COR-L47 (cell line): ENCODE measurements around the gene KRT77.
A peak's percentile ranks its signal among the peaks of the same experiment; 100 is the strongest.
"Not testable (repeated sequence)": the region's sequence is repeated elsewhere in the genome, so short reads cannot be mapped to it uniquely, and the experiment has no call there.

Experiments used
- DNase-seq: peaks from one replicate; lab custom pipeline; 2025; lab: John Stamatoyannopoulos, UW

Gene KRT77

DNA sequence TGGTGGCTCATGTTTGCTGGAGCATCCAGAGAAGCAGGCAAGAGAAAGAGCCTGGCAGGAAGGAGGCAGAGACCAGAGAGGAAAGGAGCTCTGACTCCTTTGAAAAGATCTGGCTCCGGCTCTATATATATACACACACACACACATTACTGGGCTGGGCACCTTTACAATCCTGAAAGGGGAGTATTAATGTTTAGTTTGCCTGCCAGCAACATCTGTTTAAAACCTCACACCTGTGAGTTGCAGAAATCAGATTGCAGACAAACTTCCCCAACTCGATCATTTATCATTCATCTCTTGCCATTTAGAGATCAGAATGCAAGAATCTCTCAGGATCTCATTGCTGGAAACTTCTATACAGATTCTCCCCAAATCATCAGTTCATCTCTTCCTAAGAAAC lies at the start of gene KRT77:
KRT77 (minus strand) TSS at position 101 of the 400 bp plus-strand sequence; CDS start at position 11, 90 bp downstream.
- DNase-seq: no peak

DNA sequence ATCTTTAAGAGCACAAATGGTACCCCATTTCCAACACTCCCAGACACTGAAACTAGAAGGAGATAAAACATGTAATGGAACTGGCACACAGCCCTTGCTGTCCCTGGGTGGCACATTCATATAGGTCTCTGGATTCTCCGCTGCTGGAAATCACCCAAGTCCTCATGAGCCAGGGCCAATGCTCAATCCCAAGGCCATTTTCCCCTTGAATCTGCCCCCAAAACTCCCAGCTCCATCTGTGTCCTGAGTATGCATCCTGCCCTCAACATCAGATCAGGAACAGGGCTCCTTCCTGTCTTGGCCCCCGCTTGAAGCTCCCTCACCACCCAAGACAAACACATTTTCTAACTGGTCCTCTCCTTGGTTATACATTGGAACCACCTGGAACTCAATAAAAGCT lies 49.2 kb upstream of the KRT77 start:
- DNase-seq: no peak

DNA sequence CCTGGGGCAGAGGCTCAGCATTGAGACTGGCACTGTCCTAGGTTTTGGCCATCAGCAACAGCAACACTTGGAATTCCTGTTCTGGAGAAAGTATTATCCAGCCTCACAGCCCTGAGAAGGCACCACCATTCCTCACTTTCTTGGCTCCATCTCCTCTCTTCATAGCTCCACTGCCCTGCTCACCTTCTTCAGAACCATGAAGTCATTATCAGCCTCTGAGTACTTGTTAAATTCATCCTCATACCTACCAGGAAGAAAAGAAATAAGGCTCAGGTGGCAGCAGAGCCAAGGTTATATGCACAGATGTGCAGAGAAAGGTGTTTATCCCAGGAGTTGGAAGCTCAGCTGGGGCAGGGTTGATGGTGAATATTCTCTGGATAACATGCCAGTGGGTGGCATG lies 48.5 kb upstream of the KRT77 start:
- DNase-seq: no peak

DNA sequence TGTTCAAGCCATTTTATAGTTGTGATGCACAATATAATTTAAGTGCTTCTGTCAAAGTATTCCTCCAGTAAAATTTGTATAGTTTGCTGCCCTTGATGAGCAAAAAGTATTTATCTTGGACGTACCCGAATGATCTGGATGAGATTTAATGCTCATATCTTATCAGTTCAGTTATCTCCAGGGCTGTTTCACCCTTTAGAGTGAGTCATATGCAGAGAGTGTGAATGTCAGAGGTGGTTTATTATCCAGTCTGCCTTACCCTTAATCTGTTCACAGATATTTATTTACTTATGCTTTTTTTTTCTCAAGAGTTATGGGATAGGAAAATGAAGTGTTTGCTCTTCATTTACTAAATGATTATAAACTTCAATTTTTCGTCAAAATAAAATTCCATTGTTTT lies 47.2 kb upstream of the KRT77 start:
- not testable (repeated sequence) for DNase-seq

DNA sequence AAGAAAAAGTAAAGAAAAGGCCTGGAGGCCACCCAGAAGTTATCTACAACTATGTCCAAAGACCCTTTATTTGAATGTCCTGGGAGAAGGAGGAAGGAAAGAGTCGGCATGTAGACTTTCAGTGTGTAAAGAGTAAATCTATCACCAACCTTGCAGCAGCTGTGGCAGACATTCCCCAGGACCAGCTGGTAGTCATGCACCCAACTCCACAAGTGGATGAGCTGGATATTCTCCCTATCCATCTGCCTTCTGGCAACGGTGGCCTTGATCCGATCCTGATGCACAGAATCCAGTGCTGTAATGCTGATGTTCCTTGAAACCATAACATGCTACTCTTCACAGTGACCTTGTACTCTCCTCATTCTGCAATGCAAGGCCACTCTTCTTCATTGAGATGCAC lies 46.5 kb upstream of the KRT77 start:
- DNase-seq: no peak

DNA sequence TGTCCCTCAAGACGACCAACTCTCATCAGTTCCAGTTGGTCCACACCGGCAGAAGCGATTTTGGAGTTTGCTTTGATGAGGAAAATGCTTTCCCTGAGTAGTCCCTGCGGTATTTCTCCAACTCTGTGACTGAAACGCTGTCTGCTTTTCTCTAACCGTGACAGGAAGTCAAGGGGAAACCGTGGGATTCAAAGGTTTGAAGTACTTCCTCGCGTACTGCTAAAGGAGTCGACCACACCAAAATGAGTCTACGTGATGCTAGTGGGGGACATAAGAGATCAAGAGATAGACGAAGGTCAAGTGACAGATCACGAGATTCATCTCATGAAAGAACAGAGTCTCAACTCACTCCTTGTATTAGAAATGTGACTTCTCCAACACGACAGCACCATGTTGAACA lies 45.3 kb upstream of the KRT77 start:
- no peak for DNase-seq

DNA sequence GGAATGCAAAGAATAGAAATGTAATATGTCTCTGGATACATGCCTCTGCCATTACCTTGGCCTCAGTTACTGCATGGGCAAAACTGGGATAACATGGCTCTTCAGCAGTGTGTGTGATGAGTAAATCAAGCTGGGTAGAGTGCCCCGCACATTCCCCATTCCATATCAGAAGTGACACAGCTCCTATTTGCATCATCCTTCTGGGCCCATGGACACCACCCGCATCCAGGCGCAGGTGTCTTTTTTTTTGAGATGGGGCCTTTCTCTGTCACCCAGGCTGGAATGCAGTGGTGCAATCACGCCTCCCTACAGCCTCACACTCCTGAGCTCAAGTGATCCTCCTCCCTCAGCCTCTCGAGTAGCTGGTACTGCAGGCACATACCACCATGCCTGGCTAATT lies 42.2 kb upstream of the KRT77 start:
- DNase-seq: no peak

DNA sequence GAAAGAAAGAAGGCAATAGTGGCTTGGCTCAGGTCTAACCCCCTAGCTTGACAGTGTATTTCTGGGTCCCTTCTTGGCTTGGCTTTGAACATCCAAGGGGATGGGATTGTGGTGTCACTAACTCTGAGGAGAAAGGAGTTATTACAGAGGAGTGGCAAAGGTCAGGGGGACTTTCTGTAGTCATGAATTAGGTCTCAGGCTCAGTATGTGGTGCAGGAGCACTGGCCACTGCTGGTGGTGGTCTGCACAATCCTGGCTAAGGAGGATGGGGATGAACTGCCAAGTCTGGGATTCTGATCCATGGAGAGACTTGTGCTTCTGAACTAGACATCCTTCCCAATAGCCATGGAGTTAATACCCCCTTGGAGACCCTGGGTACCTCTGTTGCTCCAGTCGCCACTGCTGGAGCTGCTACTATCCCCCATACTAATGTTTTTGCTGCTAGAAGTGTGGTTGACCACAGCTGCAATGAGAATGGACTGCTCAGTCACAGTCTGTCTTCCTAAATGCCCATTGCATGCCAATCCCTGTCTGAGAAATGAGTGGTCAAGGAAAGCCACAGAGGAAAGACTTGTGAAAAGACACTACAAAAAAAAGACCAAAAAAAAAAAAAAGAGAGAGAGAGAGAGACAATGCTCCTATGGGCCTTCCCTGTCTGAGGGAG lies 41.3 kb upstream of the KRT77 start:
- no peak for DNase-seq

DNA sequence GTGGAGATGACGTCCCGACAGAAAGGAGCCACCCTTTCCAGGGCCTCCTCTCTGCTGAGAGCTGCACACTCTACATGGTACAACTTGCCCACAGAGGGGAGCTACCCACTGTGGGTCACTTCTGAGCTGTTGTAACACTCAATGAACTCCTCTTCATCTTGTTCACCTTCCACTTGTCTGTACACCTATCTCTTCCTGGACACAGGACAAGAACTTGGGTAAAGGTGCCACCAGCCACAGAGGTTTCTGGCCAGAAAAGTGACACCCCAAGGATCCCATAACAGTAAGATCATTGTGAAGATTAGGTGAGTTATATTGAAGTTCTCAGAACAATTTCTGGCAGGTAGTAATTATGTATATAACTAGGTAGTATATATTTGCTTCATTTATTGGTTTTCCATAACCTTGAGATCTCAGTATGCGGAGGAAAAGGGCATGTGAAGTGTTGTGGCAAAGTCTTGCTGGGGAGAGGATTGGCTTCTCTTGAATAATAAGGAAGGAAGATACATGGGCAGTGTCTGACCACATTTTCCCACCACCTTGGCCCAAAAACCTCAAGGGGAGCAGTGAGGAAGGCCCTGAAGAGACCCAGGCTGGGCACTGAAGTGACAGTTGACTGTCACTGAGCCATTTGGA lies 39.6 kb upstream of the KRT77 start:
- DNase-seq: no peak

DNA sequence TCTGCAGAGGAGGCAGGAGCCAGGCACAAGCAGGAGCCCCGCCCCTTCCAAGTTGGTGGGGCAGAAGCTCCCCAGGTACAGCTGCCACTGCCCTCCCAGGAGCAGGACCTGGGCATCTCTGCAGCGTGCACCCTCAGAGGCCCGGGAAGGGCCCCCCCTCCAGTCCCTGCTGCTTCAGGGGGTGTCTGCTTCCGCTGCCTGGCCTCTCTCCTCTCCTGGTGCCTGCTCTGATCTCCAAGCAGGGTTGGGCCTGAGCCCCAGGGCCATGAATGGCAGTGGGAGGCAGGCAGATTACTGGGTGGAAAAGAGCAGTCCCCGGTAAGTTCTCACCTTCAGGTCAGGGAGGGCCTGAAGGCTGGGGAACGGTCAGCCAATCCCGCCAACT lies 38.9 kb upstream of the KRT77 start:
- no peak for DNase-seq

DNA sequence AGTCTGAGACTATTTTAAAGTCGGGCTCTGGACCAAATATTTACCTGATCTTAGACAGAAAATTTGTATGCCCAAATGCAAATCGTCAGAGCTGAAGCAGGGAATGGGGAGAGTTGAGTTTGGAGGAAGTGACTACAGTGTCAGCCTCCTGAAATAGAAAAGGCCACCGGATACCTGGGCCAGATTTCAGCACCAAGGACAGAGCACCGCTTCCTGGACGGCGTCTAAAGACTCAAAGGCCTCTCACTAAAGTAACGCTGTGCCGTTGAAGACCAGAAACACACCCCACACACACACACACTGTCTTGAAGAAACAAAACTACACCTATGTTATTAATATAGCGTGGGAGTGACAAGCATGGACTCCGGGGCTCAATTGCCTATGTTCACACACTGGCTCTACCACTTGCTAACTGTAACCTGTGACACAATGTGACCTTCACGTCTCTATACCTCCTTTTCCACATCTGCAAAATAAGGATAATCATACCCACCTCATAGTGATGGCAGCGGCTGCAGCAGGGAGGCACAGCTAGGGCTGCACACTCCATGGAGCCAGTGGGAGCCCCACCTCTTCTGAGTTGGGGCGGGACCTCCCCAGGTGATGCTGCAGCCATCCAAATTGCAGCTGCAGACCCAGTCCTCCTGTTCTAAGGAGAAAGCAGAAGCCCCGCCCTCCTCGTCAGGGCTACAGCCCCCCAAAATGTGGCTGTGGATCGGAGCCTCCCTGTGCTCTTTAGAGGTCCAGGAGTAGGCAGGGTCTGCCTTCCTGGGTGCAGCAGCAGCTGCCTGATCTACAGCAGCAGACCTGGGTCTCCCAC lies 38.3 kb upstream of the KRT77 start:
- DNase-seq: no peak

DNA sequence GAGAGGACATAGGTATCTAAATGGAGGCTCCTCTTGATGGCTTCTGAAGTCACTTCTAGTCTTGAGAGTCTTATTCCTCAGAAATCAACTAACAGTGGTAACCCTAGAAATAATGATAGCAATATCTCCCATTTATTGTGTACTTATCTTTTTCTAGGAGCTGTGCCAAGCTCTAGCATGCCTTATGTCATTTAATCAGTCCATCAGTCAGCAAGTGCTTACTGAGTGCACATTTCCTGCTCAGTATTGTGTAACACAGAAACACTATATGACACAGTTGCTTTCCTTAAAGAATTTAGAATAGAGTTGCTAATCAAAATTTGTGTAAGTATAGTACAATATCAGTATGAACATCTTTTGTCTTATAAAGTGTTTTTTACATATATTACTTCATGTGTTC lies 37.3 kb upstream of the KRT77 start:
- peak; percentile 55 for DNase-seq

DNA sequence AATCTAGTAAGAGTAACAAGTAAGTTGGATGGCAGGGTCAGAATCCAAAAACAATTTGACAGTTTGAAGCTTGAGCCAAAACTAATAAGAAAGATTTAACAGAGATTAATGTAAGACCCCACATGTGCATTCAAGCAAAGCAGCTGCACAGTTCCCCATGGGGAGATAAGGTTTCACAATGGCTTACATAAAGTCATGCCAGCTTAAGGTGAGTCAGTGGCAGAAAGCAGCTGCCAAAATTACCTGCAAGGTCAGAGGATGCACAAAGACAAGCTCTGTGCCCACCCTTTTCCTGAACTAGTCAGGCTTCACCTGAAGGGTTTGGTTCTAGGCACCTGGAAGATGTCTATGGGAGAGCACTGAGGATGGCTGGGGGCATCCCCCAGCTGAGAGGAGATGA lies 36.6 kb upstream of the KRT77 start:
- DNase-seq: peak; percentile 28

DNA sequence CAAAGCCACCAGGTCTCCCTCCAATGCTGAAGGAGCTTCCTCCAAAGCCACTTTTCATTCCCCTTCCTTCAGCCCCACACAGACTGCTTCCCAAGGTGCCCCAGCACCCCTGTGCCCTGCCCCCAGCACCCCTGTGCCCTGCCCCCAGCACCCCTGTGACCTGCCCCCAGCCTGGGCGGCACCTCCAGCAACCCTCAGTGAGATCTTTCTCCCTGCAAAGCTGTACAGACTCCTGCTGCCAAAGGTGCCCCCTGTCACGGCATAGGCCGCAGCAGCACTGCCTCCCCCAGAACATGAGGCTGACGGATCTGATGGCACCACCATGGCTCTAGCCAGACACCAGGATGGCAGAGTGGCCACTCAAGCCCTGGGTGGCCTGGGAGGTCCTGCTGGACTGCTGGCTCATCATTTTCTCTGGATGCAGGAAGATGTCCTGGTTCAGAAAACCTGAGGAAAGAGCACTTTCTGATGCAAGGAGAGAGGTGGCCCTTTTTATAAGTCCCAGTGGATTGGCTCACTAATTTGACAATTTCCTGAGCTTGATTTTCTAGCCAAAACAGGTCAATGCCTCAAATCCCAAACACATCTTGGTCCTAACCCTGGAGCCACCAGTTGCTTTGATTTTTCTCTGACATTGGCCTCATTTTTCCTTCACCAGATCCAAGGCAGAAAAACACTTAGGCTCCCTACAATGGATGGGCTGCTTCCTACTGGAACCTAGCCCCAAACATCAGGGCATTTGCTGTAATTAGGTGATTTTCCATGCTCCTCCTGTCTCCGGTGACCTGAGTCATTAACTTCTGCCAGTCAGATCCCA lies 32.7 kb upstream of the KRT77 start:
- DNase-seq: no peak

DNA sequence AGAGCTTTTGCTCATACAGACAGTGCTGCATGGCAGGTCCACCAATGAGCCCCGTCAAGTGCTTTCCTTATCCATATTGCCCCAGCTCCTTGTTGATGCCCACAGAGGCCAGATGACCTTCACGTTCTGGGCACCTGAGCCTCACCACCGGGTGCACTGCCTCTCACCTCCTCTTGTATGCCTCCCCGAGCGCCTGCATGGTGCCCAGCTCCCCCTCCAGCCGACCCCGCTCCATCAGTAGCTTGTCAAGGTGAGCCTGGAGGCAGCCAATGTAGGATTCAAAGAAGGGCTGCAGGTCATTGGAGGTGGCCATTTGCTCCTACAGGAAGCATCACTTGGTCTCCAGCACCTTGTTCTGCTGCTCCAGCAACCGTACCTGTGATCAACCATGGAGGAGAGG lies 31.8 kb upstream of the KRT77 start:
- DNase-seq: no peak

DNA sequence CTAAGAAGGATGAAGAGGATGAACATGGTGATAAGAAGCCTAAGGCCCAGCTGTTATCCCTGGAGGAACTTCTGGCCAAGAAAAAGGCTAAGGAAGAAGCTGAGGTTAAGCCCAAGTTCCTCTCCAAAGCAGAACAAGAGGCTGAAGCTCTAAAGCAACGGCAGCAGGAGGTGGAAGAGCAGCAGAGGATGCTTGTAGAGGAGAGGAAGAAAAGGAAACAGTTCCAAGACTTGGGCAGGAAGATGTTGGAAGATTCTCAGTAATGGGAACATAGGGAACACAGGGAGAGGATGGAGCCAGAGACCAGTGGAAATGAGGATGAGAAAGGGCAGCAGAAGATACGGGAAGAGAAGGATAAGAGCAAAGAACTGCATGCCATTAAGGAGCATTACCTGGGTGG lies 27.5 kb upstream of the KRT77 start:
- DNase-seq: no peak

DNA sequence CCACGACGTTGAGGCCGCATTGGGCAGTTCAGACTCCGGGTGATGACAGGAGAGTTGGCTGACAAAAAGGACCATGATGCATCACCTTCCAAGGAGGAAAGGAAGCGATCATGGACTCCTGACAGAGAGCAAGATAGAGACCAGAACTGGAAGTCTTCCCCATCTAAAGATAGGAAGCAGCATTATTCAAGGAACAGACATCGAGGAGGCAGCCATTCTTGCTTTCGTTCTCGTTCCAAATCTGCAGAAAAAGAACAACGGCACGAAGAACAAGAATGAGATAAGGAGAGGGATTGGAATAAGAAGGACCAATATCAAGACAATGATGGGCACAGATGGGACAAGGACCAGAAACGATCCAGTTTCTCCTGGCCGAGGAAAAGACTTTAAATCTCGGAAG lies 27.1 kb upstream of the KRT77 start:
- DNase-seq: no peak

DNA sequence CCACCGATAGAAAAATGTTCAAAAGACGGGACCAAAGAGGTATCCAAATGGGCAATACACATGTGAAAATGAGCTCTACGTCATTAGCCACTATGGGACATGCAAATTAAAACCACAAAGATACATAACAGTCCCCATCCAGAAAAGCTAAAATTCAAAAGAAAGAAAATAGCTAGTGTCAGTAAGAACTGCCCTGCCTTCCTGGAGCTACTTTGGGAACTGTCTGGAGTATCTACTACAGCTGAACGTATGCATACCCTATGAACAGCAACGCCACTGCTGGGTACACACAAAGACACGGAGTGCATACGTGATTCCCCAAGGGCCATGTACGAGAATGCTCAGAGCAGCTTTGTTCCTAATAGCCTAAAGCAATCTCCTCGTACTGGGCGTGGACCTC lies 25.8 kb upstream of the KRT77 start:
- DNase-seq: no peak

DNA sequence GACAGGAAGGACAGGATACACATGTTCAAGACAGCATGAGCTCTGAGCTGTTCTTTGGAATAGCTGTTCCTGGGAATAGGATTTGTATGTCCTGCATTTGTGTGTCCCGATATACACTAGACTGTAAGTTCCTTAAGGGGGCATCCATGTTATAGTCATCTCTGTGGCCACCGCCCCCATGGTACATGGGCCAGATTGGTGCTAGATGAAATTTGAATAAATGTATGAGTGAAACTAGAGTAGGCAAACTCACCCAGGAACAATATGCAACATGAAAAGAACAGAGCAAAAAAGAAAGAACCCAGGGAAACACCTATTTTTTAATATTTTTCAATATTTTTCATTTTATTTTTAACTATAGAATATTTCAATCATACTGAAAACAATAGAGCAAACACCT lies 25.1 kb upstream of the KRT77 start:
- DNase-seq: no peak

DNA sequence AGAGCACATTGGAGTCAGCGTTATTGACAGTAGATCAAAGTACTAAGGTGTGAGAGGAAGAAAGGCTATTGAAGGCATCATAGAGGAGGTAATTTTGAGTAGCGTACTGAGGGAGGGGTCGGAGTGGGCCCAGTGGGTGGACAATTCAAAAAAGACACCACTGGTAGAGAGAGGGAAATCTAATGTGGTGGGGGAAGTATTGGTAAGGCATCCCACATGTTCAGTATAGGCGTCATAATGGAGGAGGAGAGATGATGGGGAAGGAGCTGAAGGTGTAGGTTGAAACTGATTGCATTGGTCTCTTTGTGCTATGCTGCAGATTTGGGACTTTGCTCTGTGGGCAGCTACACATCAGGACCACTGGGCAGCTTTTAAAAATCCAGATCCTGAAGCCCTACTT lies 23.7 kb upstream of the KRT77 start:
- no peak for DNase-seq

DNA sequence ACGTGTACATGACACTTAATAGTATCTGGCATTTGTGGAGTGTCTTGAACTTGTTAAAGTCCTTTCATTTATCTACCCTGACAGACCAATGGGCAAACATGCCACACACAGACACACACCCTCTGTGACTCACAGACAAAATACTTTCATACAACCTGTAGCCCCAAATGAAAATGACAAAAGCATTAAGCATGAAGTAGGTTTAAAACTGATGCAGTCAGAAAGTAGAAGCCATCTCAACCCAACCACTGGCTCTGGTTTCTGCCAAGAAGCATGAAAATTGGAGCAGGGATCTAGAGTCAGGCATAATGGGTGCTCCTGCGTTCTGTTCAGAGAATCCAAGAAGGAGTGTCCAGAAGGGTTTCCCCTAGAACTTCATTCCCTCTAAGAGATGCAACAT lies 23.1 kb upstream of the KRT77 start:
- no peak for DNase-seq

DNA sequence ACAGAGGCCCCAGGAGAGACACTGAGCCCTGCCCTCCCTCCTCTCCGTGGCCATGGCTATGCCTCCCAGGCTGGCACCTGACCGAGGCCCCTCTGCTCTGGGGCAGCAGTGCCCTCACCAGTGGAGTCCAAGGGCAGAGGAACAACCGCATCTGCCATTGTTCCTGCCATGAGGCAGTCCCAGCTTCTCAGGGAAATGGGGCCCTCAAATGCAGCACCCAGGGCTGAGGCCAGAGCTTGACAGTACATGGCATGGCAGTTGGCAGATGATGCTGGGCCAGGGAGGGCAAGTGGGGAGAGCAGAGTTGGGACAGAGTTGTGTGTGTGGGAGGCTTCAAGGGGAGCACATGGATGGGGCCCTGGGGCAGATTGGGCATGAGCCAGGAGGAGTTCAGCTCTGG lies 21.1 kb upstream of the KRT77 start:
- no peak for DNase-seq

DNA sequence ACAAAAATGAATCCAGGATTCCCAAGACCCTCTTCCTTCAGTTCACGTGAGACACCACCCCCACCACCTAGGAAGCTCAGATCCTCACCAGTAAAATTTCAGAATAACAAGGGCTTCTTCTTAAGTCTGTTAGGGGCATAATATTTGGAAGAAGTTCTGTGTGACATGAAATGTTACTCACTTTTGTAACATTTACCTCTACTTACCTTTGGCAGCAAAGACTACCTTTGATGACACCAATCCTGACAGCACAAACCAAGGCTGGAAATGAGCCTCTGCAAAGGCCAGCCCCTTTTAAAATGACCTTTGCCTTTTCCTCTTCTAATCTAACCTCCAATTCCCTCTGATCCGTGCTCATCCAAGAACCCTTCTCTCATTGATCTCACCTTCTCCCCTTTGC lies 19.4 kb upstream of the KRT77 start:
- no peak for DNase-seq
